ENCODE data around the gene JAKMIP1. TPM values are rescaled to one million over a fixed set of nuclear protein-coding genes. Genes with fewer than 3 reads are reported as not detected.
A peak's percentile ranks its signal among the peaks of the same experiment; 100 is the strongest.

JAKMIP1 gene
- total RNA-seq, 1 experiment from 2014 or later = not detected

- no peaks in the 10 kb centered on the region for H3K9me3 ChIP-seq (ENCODE audit: control insufficient read depth, insufficient read depth, low read depth, low read length)
- TF ChIP-seq POLR2AphosphoS5 (IDR thresholded peaks at IDR 0.05; ENCODE audit: low read depth, low read length) (no peak), SIN3A (IDR thresholded peaks at IDR 0.05; ENCODE audit: borderline replicate concordance, insufficient read depth, low read depth, low read length) (no peak), TCF7L2 (IDR thresholded peaks at IDR 0.05; ENCODE audit: low read depth, low read length) (no peak), REST (IDR thresholded peaks at IDR 0.05; ENCODE audit: insufficient read depth in 1 of 2, low read depth in 2 of 2, low read length in 1 of 2) (no peak), CTCF (IDR thresholded peaks at IDR 0.05) (no peak)
- CTCF ChIA-PET = no interaction called here
- no peak overlapping the region for H3K4me3 ChIP-seq (ENCODE audit: low read depth in 2 of 2, low read length in 2 of 2)
- no peaks in the 10 kb centered on the region; the same call in 1 of the 2 replicates for H3K27me3 ChIP-seq (ENCODE audit: control insufficient read depth, insufficient read depth, low read length)
- in situ Hi-C loops (cut with HindIII; ENCODE audit: low pct_unique_long_range_greater_than_20kb, low sequenced_read_pairs) = no loop called here
- BruUV-seq (replicated peaks) = no TSS peak
- H3K36me3 ChIP-seq (ENCODE audit: control insufficient read depth, insufficient read depth, low read length) = no peaks in the 10 kb centered on the region
- POLR2A ChIA-PET = no interaction called here
- DNase-seq (ENCODE audit: low read depth, low spot score) = no peak
- intact Hi-C loops (cut with micrococcal nuclease; ENCODE audit: unreplicated experiment) = no loop called here
- ATAC-seq = no peak
- no peak overlapping the region for H3K27ac ChIP-seq (ENCODE audit: low read length)
- no peaks in the 10 kb centered on the region for H3K4me1 ChIP-seq (ENCODE audit: control insufficient read depth, insufficient read depth, low read length)
These were observed 121.8 kb downstream of the JAKMIP1 start for GRCh38 chr4:6078560-6078959.

- Histone ChIP-seq H3K4me3 (ENCODE audit: low read depth in 2 of 2, low read length in 2 of 2) (no peak overlapping the region), H3K36me3 (ENCODE audit: control insufficient read depth, insufficient read depth, low read length) (no peaks in the 10 kb centered on the region), H3K4me1 (ENCODE audit: control insufficient read depth, insufficient read depth, low read length) (no peaks in the 10 kb centered on the region), H3K9me3 (ENCODE audit: control insufficient read depth, insufficient read depth, low read depth, low read length) (no peaks in the 10 kb centered on the region), H3K27ac (ENCODE audit: low read length) (no peak overlapping the region), H3K27me3 (ENCODE audit: control insufficient read depth, insufficient read depth, low read length) (no peaks in the 10 kb centered on the region; the same call in 1 of the 2 replicates)
- ATAC-seq (no peak), DNase-seq (ENCODE audit: low read depth, low spot score) (no peak)
- ChIA-PET CTCF (no interaction called here), POLR2A (no interaction called here)
- no TSS peak for BruUV-seq (replicated peaks)
- in situ Hi-C loops (cut with HindIII; ENCODE audit: low pct_unique_long_range_greater_than_20kb, low sequenced_read_pairs) = no loop called here
- TF ChIP-seq POLR2AphosphoS5 (IDR thresholded peaks at IDR 0.05; ENCODE audit: low read depth, low read length) (no peak), TCF7L2 (IDR thresholded peaks at IDR 0.05; ENCODE audit: low read depth, low read length) (no peak), REST (IDR thresholded peaks at IDR 0.05; ENCODE audit: insufficient read depth in 1 of 2, low read depth in 2 of 2, low read length in 1 of 2) (no peak), SIN3A (IDR thresholded peaks at IDR 0.05; ENCODE audit: borderline replicate concordance, insufficient read depth, low read depth, low read length) (no peak), CTCF (IDR thresholded peaks at IDR 0.05) (0 out of 2 replicates have a peak, but pooled peaks have one; percentile 35)
- intact Hi-C loops (cut with micrococcal nuclease; ENCODE audit: unreplicated experiment) = no loop called here
These were observed 124.0 kb downstream of the JAKMIP1 start for GRCh38 chr4:6076391-6076790.
